NCI-H187 treated with DMSO at 0.1 percent for 48 hours (cell line): ENCODE measurements around the gene PARP6.

Experiments used
- DNase-seq: peaks from one replicate; lab custom pipeline; 2025; lab: John Stamatoyannopoulos, UW

PARP6 gene

DNA sequence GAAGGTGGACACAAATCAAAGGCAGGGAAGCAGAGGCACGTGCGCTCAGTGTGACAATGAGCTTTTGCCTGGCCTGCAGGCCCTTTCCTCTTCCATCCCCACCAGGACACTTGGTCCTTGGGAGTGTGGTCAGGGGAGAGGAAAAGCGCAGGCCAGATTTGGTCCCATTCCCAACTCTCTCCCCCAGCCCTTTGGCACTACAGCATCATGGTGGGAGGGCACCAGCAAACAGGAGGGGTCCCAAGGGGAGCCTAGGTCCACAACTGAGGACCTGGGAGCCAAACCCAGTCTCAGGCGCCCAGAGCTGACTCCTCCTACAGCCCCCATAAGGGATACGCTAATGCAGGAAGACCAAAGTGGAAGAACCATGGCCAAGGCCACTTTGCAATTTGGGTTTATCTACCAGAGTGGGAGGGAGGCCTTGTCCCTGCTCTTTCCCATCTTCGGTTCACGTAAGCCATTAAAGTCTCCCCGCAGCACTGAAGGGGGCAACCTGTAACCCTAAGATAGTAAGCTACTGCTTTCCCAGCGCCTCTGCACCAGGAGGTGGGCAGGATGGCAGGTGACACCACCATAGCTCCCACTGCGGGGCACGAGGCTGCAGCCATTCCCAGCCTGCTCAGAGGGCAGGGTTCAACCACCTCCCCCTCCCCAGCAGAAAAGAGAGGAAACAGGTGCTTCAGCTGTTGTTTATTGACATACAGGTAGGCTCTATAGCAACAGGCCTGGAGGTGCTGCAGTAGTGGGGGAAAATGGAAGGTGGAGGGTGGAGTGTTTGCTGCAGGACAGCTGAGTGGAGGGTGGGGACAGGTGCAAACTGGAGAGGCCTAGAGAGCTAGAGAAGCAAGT lies 73.8 kb downstream of the PARP6 start:
- peak; percentile 84 for DNase-seq

DNA sequence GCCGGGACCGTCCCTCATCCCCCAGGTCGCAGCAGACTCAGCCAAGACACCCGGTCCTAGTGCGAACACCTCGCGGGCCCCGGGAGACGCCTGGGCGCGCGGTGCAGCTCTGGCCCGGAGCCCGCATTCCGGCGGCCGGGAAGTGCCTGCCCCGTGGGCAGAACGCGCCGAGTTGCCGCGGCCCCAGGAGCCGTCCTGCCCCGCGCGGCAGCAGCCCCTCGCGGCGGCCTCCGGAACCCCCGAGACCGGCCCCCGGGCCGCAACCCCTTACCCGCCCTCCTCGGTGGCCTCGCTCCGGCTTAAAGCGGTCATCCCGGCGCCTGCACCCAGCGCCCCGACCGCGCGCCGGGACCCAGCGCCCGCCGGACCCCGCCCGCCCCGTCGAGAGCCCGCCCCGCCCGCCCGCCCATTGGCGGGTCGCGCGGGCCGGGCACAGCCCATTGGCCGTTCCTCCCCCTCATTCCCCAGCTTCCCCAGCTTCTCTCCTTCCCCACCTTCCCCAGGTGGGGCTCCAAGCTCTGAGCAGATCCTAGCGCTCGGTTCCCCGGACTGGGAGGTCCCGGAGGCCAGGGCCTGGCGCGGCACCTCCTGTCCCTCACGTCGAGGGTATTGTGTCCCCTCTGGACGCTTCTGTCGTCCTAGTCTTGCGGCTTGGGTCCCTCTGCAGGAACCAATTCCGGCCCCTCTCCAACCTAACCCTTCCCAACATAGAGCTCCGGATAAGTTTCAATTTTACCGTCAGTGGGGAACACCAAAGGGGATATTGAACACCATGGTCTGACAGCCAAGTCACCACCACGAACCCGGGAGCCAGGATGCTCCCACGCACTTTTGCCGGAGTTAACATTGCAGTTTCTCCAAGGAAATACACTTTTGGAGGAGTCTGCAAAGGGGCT lies 74.6 kb downstream of the PARP6 start, which contains the start of gene GRAMD2A:
GRAMD2A (minus strand) TSS at position 328 of the 896 bp plus-strand sequence.
- no peak for DNase-seq

DNA sequence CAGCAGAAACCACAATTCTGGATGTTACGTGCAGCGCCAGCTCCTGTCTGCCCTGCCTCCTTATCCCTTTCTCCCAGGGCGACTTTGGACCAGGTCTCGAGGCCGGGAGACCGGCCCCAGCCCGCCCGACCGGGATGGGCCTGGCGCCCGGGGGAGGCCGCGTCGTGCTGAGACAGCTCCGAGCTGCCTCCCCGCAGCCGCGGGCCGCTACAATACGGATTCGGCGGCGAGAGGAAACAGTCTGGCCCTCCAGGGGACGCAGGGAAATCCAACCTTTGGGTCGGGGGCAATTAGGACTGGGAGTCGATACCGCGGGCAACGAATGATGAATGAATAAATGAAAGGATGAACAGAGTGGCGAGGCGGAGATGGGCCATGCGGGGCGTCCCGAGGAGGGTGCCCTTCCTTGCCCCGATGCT lies 75.3 kb downstream of the PARP6 start:
- no peak for DNase-seq

DNA sequence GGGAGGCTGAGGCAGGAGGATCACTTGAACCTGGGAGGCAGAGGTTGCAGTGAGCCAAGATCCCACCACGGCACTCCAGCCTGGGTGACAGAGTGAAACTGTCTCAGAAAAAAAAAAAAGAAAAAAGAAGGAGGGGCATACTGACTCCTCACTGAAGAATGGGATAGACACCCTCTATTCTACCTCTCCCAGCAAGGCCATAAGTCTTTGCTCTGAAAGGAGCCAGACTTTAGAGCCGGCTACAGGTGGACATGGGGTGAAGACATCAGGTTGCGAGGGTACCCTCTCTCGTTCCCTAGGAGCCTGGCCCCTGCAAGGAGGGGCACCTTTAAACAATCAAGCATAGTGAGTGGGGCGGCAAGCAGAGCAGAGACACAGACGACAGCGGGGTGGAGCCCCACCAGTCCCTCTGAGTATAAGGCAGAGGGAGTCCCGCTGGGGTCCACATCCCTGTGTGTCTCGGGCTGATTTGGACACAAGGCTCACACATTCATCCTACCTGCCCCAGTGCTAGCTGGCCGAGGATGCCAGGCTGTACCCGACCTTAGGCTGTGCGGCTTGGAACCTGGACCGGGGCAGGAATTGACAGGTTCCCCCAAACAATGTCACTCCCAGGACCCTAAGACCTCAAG lies 75.8 kb downstream of the PARP6 start:
- no peak for DNase-seq

DNA sequence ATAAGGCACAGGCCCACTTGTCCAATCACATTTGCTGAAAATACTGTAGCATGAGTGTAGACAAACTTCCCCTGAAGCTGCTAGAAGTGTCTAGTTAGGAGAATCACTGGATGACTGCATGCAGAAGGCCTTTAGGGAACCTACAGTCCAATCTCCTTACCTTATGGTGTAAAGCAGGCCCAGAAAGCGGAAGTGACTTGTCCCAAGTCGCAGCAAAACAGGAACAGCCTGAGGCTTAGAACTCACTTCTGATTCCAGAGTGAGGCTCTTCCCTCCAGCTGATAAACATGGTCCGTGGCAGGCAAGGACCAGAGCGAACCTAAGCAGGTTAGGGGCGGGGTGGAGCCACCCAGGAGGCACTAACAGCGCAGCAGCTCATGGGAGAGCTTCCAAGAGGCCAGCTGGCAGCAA lies 77.2 kb downstream of the PARP6 start:
- DNase-seq = no peak

DNA sequence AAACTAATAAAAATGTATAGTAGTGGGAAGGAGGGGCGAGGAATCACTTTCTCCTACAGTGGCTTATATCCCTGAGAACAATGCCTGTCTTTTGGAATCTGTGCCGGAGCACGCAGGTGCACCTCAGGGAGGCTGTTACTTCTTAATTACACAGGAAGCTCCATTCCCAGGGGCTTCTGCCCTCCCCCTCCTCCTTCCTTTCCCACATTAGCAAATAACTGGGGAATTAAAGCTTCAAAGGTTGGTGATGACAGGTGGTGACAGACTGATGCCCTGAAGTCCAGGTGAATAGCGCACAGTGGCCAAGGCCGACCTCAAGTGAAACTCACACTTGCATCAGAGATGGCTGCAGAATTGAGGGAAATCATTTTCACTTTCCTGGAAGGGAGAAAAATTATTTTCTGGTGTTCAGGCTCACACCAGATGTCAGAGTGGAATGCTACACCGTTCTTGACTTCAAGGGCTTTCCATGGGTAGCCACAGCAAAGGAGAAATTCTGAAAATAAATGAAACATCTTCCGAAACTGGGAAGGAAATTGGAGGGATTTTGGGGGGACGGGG lies 78.4 kb downstream of the PARP6 start:
- no peak for DNase-seq

DNA sequence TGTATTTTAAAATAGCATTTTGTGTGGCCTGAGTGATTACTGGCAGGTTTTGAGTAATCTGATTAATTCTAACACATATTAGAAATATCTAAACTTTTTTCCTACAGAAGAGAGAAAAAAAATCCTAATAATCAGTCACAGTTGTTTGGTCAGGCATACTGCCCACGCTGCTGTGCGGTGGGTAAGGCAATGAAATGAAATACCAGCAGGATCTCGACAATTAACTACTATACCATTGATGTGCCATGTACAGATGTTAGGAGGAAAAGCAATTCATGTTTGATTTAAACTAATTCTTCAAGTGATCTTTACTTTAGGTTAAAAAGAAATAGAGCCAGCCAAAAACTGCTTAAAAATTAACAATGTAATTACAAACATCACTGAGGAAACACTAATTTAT lies 79.9 kb downstream of the PARP6 start:
- DNase-seq = no peak
